WTC11 (cell line): ENCODE data around the gene PCGF5. TPM values are rescaled to one million over a fixed set of nuclear protein-coding genes. Genes with fewer than 3 reads are reported as not detected.

Experiments used
- ATAC-seq: fragments of 200-7000 bp; cut with Tn5 transposase; 2 replicates; pipeline ENCODE4 v1.10.0; 2021; ENCODE audit warnings: mild to moderate bottlenecking, moderate library complexity
- CTCF ChIA-PET: fragments of 300-600 bp; sonication (Branson Sonifier 250); formaldehyde crosslinking; loops from one replicate; lab custom pipeline; 2021; ENCODE audit warnings: antibody characterized with exemption; lab: Charles Lee
- POLR2A ChIA-PET: fragments of 350-600 bp; sonication (Branson Sonifier 250); formaldehyde crosslinking; loops from one replicate; lab custom pipeline; 2021; ENCODE audit warnings: antibody characterized with exemption; lab: Charles Lee
- DNase-seq: peaks from one replicate; pipeline ENCODE4 v3.0.0; 2021; ENCODE audit warnings: low spot score
- H3K27ac Mint-ChIP-seq: 2 replicates; pipeline ENCODE4 v1.8.0; 2021; ENCODE audit warnings: mixed read lengths
- H3K27me3 Mint-ChIP-seq: 2 replicates; pipeline ENCODE4 v1.8.0; 2021; ENCODE audit warnings: low read depth, mild to moderate bottlenecking, moderate library complexity, mixed read lengths
- H3K36me3 Mint-ChIP-seq: 2 replicates; pipeline ENCODE4 v1.8.0; 2021; ENCODE audit warnings: mixed read lengths
- H3K4me1 Mint-ChIP-seq: 2 replicates; pipeline ENCODE4 v1.8.0; 2022; ENCODE audit warnings: mixed read lengths
- H3K4me3 Mint-ChIP-seq: 2 replicates; pipeline ENCODE4 v1.8.0; 2021; ENCODE audit warnings: mild to moderate bottlenecking, moderate library complexity, mixed read lengths
- H3K9me3 Mint-ChIP-seq: 2 replicates; pipeline ENCODE4 v1.8.0; 2021; ENCODE audit warnings: mixed read lengths
- ATF1 ChIP-seq: sonication (generic); formaldehyde crosslinking; IDR thresholded peaks from 2 replicates; pipeline ENCODE4 v1.8.1; 2023; ENCODE audit warnings: mild to moderate bottlenecking, moderate library complexity, missing genetic modification reagents
- CDX4 ChIP-seq: fragments of 250-450 bp; sonication (Bioruptor Pico); IDR thresholded peaks from 2 replicates; pipeline ENCODE4 v1.9.0; 2021; ENCODE audit warnings: moderate library complexity, mild to moderate bottlenecking, inconsistent platforms, borderline replicate concordance
- CREM ChIP-seq: sonication (generic); formaldehyde crosslinking; IDR thresholded peaks from 2 replicates; pipeline ENCODE4 v1.8.1; 2022; ENCODE audit warnings: mild to moderate bottlenecking, missing genetic modification reagents, moderate library complexity
- E2F4 ChIP-seq: sonication (generic); formaldehyde crosslinking; IDR thresholded peaks from 2 replicates; pipeline ENCODE4 v1.8.1; 2022; ENCODE audit warnings: low read depth, mild to moderate bottlenecking, moderate library complexity, missing genetic modification reagents, borderline replicate concordance
- EMX1 ChIP-seq: fragments of 250-450 bp; sonication (Bioruptor Pico); IDR thresholded peaks from 2 replicates; pipeline ENCODE4 v1.8.0; 2021; ENCODE audit warnings: mild to moderate bottlenecking
- FOXJ3 ChIP-seq: sonication (generic); formaldehyde crosslinking; IDR thresholded peaks from 2 replicates; pipeline ENCODE4 v1.9.0; 2021; ENCODE audit warnings: missing genetic modification reagents, mild to moderate bottlenecking, borderline replicate concordance
- HMGXB4 ChIP-seq: sonication (generic); formaldehyde crosslinking; IDR thresholded peaks from 2 replicates; pipeline ENCODE4 v1.8.1; 2023; ENCODE audit warnings: mild to moderate bottlenecking, moderate library complexity, missing genetic modification reagents
- JAZF1 ChIP-seq: fragments of 250-450 bp; sonication (Bioruptor Pico); IDR thresholded peaks from 2 replicates; pipeline ENCODE4 v1.9.0; 2021; ENCODE audit warnings: moderate library complexity, mild to moderate bottlenecking, inconsistent platforms
- NFYB ChIP-seq: sonication (generic); formaldehyde crosslinking; conservative IDR thresholded peaks from 2 replicates; pipeline ENCODE4 v1.8.0; 2022; ENCODE audit warnings: low read depth, missing genetic modification reagents
- NR3C1 ChIP-seq: sonication (generic); formaldehyde crosslinking; conservative IDR thresholded peaks from 2 replicates; pipeline ENCODE4 v1.8.1; 2023; ENCODE audit warnings: low read depth, mild to moderate bottlenecking, missing genetic modification reagents
- PRRX2 ChIP-seq: fragments of 250-450 bp; sonication (Bioruptor Pico); IDR thresholded peaks from 2 replicates; pipeline ENCODE4 v1.8.0; 2021; ENCODE audit warnings: mild to moderate bottlenecking
- TEAD4 ChIP-seq: sonication (generic); formaldehyde crosslinking; IDR thresholded peaks from 2 replicates; pipeline ENCODE4 v1.8.0; 2022; ENCODE audit warnings: mild to moderate bottlenecking, missing genetic modification reagents
- ZBTB21 ChIP-seq: sonication (generic); formaldehyde crosslinking; IDR thresholded peaks from 2 replicates; pipeline ENCODE4 v1.8.1; 2023; ENCODE audit warnings: mild to moderate bottlenecking, missing genetic modification reagents, borderline replicate concordance
- ZBTB43 ChIP-seq: sonication (generic); formaldehyde crosslinking; IDR thresholded peaks from 2 replicates; pipeline ENCODE4 v1.8.1; 2023; ENCODE audit warnings: mild to moderate bottlenecking, missing genetic modification reagents
- ZNF425 ChIP-seq: fragments of 250-450 bp; sonication (Bioruptor Pico); conservative IDR thresholded peaks from 2 replicates; pipeline ENCODE4 v1.9.0; 2021; ENCODE audit warnings: mild to moderate bottlenecking
- total RNA-seq: library from RNA; stranded (reverse); gene quantifications from 3 replicates; pipeline ENCODE4 v1.2.3, GENCODE V29; 2021
- TF ChIP-seq, protein P1 (sequence below): sonication (generic); formaldehyde crosslinking; IDR thresholded peaks from 2 replicates; pipeline ENCODE4 v1.8.1; 2022; ENCODE audit warnings: low read depth, missing genetic modification reagents, borderline replicate concordance
- TF ChIP-seq, protein P2 (sequence below): sonication (generic); formaldehyde crosslinking; IDR thresholded peaks from 2 replicates; pipeline ENCODE4 v1.8.1; 2023; ENCODE audit warnings: mild to moderate bottlenecking, missing genetic modification reagents, borderline replicate concordance

The PCGF5 gene
- total RNA-seq, 1 experiment from 2014 or later: 5.2 TPM

- TF ChIP-seq HMGXB4 (CRISPR knock-in tag) (no peak), EMX1 (no peak), ATF1 (CRISPR knock-in tag) (no peak), NR3C1 (CRISPR knock-in tag) (no peak), CDX4 (CRISPR knock-in tag) (no peak), FOXJ3 (no peak), ZBTB43 (CRISPR knock-in tag) (no peak), CREM (CRISPR knock-in tag) (no peak)
- TF ChIP-seq, protein P1, sequence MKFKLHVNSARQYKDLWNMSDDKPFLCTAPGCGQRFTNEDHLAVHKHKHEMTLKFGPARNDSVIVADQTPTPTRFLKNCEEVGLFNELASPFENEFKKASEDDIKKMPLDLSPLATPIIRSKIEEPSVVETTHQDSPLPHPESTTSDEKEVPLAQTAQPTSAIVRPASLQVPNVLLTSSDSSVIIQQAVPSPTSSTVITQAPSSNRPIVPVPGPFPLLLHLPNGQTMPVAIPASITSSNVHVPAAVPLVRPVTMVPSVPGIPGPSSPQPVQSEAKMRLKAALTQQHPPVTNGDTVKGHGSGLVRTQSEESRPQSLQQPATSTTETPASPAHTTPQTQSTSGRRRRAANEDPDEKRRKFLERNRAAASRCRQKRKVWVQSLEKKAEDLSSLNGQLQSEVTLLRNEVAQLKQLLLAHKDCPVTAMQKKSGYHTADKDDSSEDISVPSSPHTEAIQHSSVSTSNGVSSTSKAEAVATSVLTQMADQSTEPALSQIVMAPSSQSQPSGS (CRISPR knock-in tag): no peak
Observed at GRCh38 chr10:91206427-91206826, 14.0 kb upstream of the PCGF5 start (continued).

DNA sequence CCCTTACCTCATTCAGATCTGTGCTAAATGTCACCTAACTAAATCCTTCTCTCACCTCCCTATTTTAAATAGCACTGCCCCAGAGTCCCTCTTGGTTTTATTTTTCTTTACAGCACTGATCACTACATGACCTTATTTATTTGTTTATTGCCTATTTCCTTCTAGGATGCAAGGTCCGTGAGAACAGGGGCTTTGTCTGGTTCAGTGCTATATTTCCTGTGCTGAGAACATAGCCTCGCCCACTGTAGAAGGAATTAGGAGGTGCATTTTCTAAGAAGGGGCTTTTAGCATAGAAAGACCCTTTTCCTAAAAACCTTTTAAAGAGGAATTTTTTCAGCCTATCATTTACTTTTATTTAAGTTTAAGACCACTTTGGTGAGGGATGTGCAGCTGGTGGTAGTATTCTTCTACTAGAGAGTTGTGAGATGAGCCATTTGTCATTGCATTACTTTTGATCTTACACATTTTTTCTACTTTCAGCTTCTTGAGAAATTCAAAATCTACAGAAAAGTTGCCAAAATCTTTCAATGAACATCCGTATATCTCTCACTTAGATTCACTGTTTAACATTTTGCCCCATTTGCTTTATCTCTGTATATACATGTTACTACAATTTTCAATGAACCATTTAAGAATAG lies 13.5 kb upstream of the PCGF5 start:
- DNase-seq: no peak
- H3K27me3 Mint-ChIP-seq: peaks cover 8% of the 10 kb centered on the region
- H3K27ac Mint-ChIP-seq: no peak overlapping the region
- no peak overlapping the region for H3K4me3 Mint-ChIP-seq
- POLR2A ChIA-PET: no interaction called here
- CTCF ChIA-PET: no interaction called here
- peaks cover 24% of the 10 kb centered on the region for H3K4me1 Mint-ChIP-seq
- H3K36me3 Mint-ChIP-seq: no peaks in the 10 kb centered on the region
- ATAC-seq: no peak
- TF ChIP-seq TEAD4 (CRISPR knock-in tag) (no peak), PRRX2 (CRISPR knock-in tag) (no peak), ZBTB21 (no peak), NFYB (CRISPR knock-in tag) (no peak)
- H3K9me3 Mint-ChIP-seq: no peaks in the 10 kb centered on the region

GRCh38 chr10:91208642-91209041 lies 11.8 kb upstream of the PCGF5 start:
- H3K4me1 Mint-ChIP-seq: peaks cover 24% of the 10 kb centered on the region
- no peak for DNase-seq
- ChIA-PET CTCF (interaction anchor here (1.2 to 1.4 kb wide), 2 partner anchors 12 to 297 kb away, joined by 3 to 4 read pairs; partner anchors contain the start of gene PCGF5), POLR2A (no interaction called here)
- H3K27ac Mint-ChIP-seq: no peak overlapping the region
- no peaks in the 10 kb centered on the region for H3K9me3 Mint-ChIP-seq
- no peak overlapping the region for H3K4me3 Mint-ChIP-seq
- peaks cover 10% of the 10 kb centered on the region for H3K27me3 Mint-ChIP-seq
- ATAC-seq: 0 out of 2 replicates have a peak, but pooled peaks have one; percentile 26
- H3K36me3 Mint-ChIP-seq: no peaks in the 10 kb centered on the region
- TF ChIP-seq, protein P2, sequence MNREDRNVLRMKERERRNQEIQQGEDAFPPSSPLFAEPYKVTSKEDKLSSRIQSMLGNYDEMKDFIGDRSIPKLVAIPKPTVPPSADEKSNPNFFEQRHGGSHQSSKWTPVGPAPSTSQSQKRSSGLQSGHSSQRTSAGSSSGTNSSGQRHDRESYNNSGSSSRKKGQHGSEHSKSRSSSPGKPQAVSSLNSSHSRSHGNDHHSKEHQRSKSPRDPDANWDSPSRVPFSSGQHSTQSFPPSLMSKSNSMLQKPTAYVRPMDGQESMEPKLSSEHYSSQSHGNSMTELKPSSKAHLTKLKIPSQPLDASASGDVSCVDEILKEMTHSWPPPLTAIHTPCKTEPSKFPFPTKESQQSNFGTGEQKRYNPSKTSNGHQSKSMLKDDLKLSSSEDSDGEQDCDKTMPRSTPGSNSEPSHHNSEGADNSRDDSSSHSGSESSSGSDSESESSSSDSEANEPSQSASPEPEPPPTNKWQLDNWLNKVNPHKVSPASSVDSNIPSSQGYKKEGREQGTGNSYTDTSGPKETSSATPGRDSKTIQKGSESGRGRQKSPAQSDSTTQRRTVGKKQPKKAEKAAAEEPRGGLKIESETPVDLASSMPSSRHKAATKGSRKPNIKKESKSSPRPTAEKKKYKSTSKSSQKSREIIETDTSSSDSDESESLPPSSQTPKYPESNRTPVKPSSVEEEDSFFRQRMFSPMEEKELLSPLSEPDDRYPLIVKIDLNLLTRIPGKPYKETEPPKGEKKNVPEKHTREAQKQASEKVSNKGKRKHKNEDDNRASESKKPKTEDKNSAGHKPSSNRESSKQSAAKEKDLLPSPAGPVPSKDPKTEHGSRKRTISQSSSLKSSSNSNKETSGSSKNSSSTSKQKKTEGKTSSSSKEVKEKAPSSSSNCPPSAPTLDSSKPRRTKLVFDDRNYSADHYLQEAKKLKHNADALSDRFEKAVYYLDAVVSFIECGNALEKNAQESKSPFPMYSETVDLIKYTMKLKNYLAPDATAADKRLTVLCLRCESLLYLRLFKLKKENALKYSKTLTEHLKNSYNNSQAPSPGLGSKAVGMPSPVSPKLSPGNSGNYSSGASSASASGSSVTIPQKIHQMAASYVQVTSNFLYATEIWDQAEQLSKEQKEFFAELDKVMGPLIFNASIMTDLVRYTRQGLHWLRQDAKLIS (CRISPR knock-in tag): no peak
- no peak for TF ChIP-seq JAZF1
- TF ChIP-seq ZNF425 (CRISPR knock-in tag): no peak
- no peak for TF ChIP-seq E2F4 (CRISPR knock-in tag)
